ENCODE measurements around the gene FASTKD2. TPM values are rescaled to one million over a fixed set of nuclear protein-coding genes. Genes with fewer than 3 reads are reported as not detected.

FASTKD2 gene
- total and polyA plus RNA-seq, 2 of the 8 experiments (the other 6 are each of a cell fraction or from before 2014, with no cell fraction given) = 35.7 to 38.5 TPM

GRCh38 chr2:206792645-206793044, 27.2 kb downstream of the FASTKD2 start (continued):
- no peak for TF ChIP-seq ZNF274 (IDR thresholded peaks at IDR 0.05; ENCODE audit: borderline replicate concordance, extremely low read depth, low read length)
- TF ChIP-seq CBX8 (IDR thresholded peaks at IDR 0.05; ENCODE audit: borderline replicate concordance, low read depth, low read length) = no peak
- no peak for TF ChIP-seq KDM5A (IDR thresholded peaks at IDR 0.05; ENCODE audit: low read length)
- no peak for TF ChIP-seq CHD2 (IDR thresholded peaks at IDR 0.05; ENCODE audit: low read length)
- TF ChIP-seq BRCA1 (IDR thresholded peaks at IDR 0.05; ENCODE audit: low read depth, low read length) = no peak
- TF ChIP-seq BCL11A (IDR thresholded peaks at IDR 0.05; ENCODE audit: low read depth in 2 of 2, low read length in 2 of 2) = no peak

Data from H1 (cell line).